GM12872 (cell line): Measurements from ENCODE around the gene SIRPA.

Source experiments
- TF ChIP-seq, protein P1 (sequence below): IDR thresholded peaks from 3 replicates; pipeline ENCODE4 v1.5.1; 2011; ENCODE audit warnings: low read depth, mild to moderate bottlenecking, low read length, moderate library complexity; ENCODE audit not compliant: insufficient read depth

The SIRPA gene

DNA sequence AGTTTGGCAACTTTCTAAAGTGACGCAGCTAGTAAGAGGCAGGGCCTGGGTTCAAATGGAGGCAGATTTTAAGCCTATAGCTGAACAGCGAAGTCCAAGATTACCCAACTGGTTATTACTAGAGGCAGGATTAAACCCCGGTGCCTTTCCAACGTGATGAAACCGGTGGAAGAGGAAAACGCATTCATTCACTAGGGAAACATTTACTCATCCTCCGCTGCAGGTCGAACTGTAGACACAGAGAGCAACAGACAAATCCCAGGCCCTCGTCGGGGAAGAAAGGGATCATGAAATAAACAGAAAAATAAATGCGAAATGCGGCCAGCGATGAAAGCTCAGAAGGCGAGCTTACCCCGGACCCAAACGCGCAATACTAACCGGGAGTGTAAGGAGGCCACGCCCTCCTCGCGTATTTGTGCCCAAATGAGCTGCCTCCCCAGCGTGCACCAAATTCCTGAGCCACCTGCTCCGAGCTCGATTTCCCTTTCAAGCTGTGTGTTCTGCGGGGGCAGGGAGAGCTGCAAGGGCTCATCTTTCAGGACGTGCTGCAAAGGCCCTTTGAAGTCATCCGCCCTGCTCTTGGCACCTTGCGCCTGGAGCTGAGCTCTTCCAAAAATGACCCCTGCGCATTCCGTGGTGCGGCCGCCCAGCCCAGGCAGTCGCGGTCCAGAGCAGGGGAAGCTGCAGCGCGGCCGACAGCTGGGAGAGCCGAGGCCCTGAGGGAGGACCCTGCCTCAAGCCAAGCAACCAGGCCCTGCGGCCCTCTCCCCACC, 51.7 kb downstream of the SIRPA start:
- TF ChIP-seq, protein P1, sequence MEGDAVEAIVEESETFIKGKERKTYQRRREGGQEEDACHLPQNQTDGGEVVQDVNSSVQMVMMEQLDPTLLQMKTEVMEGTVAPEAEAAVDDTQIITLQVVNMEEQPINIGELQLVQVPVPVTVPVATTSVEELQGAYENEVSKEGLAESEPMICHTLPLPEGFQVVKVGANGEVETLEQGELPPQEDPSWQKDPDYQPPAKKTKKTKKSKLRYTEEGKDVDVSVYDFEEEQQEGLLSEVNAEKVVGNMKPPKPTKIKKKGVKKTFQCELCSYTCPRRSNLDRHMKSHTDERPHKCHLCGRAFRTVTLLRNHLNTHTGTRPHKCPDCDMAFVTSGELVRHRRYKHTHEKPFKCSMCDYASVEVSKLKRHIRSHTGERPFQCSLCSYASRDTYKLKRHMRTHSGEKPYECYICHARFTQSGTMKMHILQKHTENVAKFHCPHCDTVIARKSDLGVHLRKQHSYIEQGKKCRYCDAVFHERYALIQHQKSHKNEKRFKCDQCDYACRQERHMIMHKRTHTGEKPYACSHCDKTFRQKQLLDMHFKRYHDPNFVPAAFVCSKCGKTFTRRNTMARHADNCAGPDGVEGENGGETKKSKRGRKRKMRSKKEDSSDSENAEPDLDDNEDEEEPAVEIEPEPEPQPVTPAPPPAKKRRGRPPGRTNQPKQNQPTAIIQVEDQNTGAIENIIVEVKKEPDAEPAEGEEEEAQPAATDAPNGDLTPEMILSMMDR = no peak

DNA sequence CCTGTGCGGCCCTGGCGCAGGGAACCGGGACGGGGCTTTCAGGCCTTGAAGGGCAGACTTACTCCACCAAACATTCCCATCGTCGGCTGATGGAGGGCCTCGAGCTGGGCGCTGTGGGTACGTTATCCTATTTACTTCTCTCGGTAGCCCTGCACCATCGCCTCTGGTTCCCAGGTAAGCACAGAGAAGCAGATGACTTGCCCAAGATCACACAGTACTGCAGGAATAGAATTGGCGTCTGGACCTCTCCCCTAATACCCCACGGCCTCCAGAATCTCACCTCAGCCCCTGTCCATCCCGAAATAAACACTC, 52.3 kb downstream of the SIRPA start:
- TF ChIP-seq, protein P1 = no peak

DNA sequence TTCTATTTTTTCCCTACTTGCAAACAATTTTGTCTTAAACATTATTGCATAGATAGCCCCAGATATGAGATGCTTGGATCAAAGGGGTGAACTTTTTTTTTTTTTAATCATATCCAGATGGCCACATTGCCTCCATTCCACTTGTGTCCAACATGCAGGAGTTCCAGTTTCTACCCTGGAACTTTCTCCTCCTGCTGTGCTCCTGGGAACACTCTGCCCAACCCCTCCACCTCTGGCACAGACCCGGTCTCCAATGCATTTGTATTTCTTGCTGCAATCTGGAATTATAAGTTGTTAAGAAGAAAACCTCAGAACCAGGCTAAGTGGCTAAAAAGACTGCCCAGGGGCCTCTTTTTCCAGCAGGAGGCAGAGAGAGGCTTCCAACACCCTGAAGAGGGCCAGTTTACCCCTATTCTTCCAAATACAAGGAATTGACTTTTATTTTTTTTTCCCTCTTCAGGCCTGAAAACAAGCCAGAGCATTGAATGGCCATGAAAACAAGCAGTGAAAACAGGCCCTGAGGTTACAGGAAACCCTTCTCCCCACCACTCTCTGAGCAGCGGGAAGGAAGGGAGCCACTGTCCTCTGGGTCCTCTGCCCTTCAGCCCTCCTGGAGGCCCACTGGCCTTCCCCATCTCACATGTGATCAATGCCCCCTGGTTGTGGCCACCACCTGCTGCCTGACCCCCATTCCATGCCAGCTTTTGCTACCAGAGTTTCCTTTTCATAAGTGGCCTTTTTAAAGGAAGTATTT, 54.3 kb downstream of the SIRPA start:
- TF ChIP-seq, protein P1 = no peak

DNA sequence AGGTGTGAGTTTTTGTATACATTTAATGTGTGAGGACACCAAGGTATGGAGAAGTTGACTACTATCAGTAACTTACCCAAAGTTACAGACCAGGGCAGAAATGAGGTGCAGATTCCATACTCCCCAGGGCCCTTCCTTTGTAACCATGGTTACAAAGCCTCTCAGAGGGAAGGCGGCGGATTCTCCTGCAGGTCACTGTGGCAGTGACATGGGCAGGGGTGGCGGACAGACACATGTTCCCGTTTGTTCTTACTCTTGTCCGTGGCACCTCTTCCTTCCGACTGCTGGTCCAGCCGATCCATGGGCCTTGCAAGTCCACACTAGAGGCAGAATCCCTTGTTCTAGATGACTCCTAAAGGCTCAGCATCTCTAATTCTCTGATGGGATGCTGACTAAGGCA, 55.6 kb downstream of the SIRPA start:
- TF ChIP-seq, protein P1 = no peak

DNA sequence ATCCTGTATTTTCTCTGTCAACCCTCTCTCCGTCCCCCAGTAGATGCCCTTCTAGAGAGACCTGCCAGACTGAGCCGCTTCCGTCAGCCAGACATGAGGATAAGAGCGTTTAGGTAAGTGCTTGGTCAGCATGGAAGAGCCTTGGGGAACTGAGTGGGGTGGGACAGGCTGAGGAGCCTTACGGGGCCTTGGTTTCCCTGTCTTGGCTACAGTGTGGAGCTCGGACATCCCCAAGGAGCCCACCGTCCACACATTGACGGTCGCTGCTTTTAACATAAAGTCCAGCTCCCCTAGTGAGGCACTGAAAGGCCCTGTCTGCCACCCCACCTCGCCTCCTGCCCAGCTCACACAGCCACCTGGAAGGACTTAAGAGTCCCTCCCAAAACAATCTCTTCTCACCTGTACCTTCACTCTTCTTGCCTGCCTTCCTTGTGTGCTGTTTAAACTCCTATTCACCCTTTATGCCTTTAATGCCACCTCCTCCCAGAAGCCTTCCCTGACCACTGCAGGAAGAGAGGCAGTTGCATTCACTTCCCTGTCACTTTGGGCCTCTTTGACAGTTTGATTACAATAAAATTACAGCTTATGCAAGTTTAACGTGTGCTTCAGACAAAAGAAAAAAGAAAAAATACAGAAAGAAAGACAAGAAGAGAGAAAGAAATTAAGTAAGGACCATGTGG, 56.4 kb downstream of the SIRPA start:
- TF ChIP-seq, protein P1 = no peak

DNA sequence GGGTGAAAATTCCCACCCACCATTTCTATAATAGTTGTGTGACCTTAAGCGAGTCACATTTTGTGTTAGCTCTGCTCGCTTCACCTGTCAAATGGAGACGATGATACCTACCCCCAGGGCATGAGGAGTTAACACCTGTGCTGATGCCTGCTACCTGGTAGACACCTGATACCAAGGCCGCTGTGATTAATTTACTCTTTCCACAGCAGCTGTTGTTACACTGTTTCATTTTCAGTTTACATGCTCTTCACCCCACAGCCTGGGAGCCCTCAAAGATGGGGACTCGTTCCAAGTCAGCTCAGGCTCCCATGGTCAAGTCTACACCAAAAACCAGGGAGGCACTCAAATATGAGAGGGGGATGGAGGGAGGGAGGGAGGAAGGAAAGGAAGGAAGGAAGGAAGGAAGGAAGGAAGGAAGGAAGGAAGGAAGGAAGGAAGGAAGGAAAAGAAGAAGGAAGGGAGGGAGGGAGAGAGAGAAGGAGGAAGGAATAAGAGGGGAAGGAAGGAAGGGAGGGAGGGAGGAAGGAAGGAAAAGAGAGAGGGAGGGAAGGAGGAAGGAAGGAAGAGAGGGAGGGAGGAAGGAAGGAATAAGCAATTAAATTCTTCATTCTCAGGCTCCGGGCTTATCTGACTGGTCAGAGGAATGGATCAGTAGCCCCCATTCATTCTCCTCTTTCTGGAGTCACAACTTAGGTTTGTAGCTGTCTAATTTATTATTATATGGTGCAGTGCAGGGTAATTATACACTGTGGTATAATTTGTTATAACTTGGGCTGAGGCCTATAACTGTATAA, 57.7 kb downstream of the SIRPA start:
- TF ChIP-seq, protein P1 = no peak

DNA sequence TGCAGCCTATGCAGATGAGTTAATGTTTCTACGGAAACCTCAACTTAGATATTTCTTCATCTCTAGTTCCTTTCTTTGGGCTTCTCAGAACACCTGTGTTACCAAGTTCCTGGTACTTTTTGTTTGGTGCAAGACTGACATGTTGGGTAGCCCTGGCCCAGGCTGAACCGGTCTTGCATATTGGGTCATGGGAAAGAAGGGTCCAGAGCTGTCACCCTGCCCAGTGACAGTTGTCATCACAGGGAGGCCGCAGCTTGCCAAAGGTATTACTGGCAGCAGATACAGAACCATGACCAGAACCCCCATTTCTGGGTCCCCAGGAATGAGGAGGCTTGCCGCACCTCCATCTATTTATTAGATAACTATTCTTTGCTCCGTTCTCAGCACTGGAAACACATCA, 58.4 kb downstream of the SIRPA start:
- TF ChIP-seq, protein P1 = no peak
